Effector memory CD4-positive, alpha-beta T cell (primary cell): ENCODE data around the gene PLEKHN1.

Experiments used
- DNase-seq, 3 donors: peaks; one replicate each; pipeline ENCODE4 v3.0.0-alpha.2; 2020
- H3K27ac ChIP-seq: 2 replicates; pipeline ENCODE4 v1.7.0; 2013; ENCODE audit warnings: mild to moderate bottlenecking, low read length, moderate library complexity; ENCODE audit not compliant: insufficient read depth, poor library complexity, severe bottlenecking
- H3K27me3 ChIP-seq: replicated peaks from 2 replicates; pipeline ENCODE4 v1.7.0; 2013; ENCODE audit warnings: mild to moderate bottlenecking, low read length; ENCODE audit not compliant: insufficient read depth, control insufficient read depth, poor library complexity, severe bottlenecking
- H3K36me3 ChIP-seq: 2 replicates; pipeline ENCODE4 v1.7.0; 2013; ENCODE audit warnings: mild to moderate bottlenecking, low read length, moderate library complexity; ENCODE audit not compliant: control insufficient read depth, insufficient read depth
- H3K4me1 ChIP-seq: 2 replicates; pipeline ENCODE4 v1.7.0; 2013; ENCODE audit warnings: low read length, mild to moderate bottlenecking; ENCODE audit not compliant: control insufficient read depth, insufficient read depth, poor library complexity, severe bottlenecking
- H3K4me3 ChIP-seq: 2 replicates; pipeline ENCODE4 v1.7.0; 2013; ENCODE audit warnings: low read length, low read depth, mild to moderate bottlenecking; ENCODE audit not compliant: insufficient read depth, poor library complexity, severe bottlenecking
- H3K9me3 ChIP-seq: 2 replicates; pipeline ENCODE4 v1.7.0; 2013; ENCODE audit warnings: mild to moderate bottlenecking, low read length, moderate library complexity; ENCODE audit not compliant: control insufficient read depth
- total RNA-seq, 3 donors: gene quantifications; one replicate each; lab custom pipeline; 2026; lab: John Stamatoyannopoulos, UW

PLEKHN1 gene, protein sequence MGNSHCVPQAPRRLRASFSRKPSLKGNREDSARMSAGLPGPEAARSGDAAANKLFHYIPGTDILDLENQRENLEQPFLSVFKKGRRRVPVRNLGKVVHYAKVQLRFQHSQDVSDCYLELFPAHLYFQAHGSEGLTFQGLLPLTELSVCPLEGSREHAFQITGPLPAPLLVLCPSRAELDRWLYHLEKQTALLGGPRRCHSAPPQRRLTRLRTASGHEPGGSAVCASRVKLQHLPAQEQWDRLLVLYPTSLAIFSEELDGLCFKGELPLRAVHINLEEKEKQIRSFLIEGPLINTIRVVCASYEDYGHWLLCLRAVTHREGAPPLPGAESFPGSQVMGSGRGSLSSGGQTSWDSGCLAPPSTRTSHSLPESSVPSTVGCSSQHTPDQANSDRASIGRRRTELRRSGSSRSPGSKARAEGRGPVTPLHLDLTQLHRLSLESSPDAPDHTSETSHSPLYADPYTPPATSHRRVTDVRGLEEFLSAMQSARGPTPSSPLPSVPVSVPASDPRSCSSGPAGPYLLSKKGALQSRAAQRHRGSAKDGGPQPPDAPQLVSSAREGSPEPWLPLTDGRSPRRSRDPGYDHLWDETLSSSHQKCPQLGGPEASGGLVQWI
- total RNA-seq = 1.9 to 4.3 (median 4.0) reads per million in 3 donors

DNA sequence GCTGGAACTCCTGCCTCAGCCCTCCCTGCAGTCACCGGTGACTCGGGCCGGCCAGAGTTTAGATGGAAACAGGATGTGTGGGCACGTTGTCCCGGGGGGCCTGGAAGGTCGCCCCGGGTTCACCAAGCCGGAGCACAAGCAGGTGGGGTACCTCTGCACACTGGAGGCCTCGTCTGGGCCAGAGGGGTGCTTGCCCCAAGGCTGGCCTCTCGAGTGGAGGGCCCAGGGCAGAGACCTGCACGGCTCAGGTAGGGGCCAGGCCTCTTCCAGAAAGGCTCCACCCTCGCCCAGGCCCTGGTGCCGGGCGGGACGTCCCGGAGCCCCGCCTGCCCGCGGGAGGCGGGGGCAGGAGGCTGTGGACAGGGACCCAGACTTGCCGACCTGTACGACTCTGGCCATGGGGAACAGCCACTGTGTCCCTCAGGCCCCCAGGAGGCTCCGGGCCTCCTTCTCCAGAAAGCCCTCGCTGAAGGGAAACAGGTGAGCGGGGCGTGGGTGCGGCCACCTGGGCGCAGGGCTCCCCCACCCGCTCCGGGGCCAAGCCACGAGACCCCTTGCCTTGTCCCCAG lies at the start of gene PLEKHN1:
TSS of gene PLEKHN1 (plus strand) at position 348 of the 569 bp plus-strand sequence. CDS start at position 398, 50 bp downstream.
- Histone ChIP-seq H3K4me1 (peaks cover 14% of the 10 kb centered on the region), H3K4me3 (peak within 1 kb of the TSS; percentile 71), H3K9me3 (no peaks in the 10 kb centered on the region), H3K27ac (peak within 1 kb of the TSS; percentile 64), H3K36me3 (peaks cover 3% of the 10 kb centered on the region), H3K27me3 (no peaks in the 10 kb centered on the region)
- DNase-seq = no peak

DNA sequence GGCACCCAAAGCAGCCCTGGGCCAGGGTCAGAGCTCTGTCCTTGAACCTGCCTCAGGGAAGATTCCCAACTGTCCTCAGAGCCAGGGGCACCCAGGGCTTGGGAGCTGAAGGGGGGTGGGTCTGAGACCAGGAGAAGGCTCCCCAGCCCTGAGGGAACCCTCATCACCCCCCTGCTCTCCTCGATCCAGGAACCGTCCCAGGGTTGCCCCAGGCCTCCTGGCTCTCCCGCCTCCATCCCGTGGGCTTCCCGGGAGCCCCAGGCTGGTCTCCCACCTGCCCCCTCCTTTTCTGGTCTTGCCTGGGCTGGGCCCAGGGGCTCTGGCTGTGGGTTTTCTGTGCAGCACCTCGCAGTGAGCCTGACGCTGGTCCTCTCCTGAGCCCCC lies 49.2 kb upstream of the PLEKHN1 start:
- H3K27me3 ChIP-seq = peaks cover 13% of the 10 kb centered on the region
- no peak overlapping the region for H3K4me3 ChIP-seq
- no peaks in the 10 kb centered on the region for H3K9me3 ChIP-seq
- no peak for DNase-seq
- H3K27ac ChIP-seq = no peak overlapping the region
- H3K36me3 ChIP-seq = no peaks in the 10 kb centered on the region
- peaks cover 13% of the 10 kb centered on the region for H3K4me1 ChIP-seq

DNA sequence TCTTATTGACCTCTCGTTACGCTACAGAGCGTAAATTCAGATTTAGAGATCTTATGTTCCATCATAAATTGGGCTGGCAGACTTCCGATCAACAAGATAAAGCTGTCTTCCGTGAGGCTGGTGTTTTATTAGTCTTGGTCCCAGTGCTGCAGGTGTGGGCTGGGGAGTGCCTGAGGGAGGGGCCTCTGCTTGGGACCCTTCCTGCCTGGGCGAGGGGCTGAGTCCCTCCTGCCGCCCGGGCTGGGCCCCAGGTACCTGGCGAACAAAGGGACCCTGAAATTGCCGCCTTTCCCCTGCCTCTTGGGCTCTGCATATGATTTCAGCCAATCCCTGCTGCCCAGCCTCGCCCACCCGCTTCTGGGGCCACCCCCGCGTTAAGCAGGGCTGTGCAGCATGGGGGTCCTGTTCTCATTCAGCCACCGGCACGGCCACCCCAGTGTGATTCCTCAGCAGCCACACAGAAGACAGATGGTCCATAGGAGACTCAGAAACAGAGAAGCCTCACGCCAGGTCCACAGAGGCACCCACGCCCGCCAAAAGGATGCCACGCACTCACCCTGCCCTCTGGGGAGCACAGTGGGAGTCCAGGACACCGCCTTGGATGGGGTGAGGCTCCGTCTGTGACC lies 48.7 kb upstream of the PLEKHN1 start:
- no peaks in the 10 kb centered on the region for H3K9me3 ChIP-seq
- H3K27me3 ChIP-seq = peaks cover 13% of the 10 kb centered on the region
- no peak overlapping the region for H3K27ac ChIP-seq
- no peak overlapping the region for H3K4me3 ChIP-seq
- H3K4me1 ChIP-seq = peaks cover 13% of the 10 kb centered on the region
- no peaks in the 10 kb centered on the region for H3K36me3 ChIP-seq
- DNase-seq = no peak

GRCh38 chr1:918353-918752 lies 47.9 kb upstream of the PLEKHN1 start:
- peaks cover 19% of the 10 kb centered on the region for H3K4me1 ChIP-seq
- no peaks in the 10 kb centered on the region for H3K9me3 ChIP-seq
- DNase-seq = no peak
- H3K27ac ChIP-seq = no peak overlapping the region
- no peak overlapping the region for H3K4me3 ChIP-seq
- H3K36me3 ChIP-seq = no peaks in the 10 kb centered on the region
- peaks cover 20% of the 10 kb centered on the region for H3K27me3 ChIP-seq

- Histone ChIP-seq H3K27ac (no peak overlapping the region), H3K27me3 (peaks cover 22% of the 10 kb centered on the region), H3K4me3 (no peak overlapping the region), H3K4me1 (peaks cover 22% of the 10 kb centered on the region), H3K36me3 (no peaks in the 10 kb centered on the region), H3K9me3 (no peaks in the 10 kb centered on the region)
- DNase-seq = no peak
These were observed 47.4 kb upstream of the PLEKHN1 start for GRCh38 chr1:918843-919242.

GRCh38 chr1:919271-919872 lies 46.9 kb upstream of the PLEKHN1 start:
- DNase-seq = no peak

DNA sequence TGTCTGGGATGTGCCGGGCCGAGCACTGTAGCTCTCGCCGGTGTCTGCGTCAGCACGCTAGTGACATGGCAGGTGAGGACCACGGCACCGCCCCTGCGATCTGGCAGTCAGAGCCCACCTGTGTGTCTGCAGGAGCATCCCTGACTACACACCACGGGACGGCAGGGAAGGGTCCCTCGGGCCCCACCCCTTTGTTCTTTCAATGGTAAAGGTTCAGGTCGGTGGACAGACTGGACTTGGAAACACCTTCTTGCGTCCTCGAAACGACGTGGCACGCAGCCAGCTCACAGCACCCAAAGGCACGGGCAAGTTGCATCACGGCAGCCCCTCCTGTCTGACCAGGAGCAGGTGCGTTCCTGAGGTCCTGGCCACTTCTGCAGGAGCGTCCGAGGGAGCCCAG lies 46.3 kb upstream of the PLEKHN1 start:
- no peak for DNase-seq
- Histone ChIP-seq H3K4me1 (peaks cover 27% of the 10 kb centered on the region), H3K9me3 (no peaks in the 10 kb centered on the region), H3K27me3 (peaks cover 28% of the 10 kb centered on the region), H3K4me3 (no peak overlapping the region), H3K27ac (no peak overlapping the region), H3K36me3 (no peaks in the 10 kb centered on the region)

More at GRCh38 chr1:919271-919872, 46.9 kb upstream of the PLEKHN1 start:
- peaks cover 22% of the 10 kb centered on the region for H3K4me1 ChIP-seq
- H3K27ac ChIP-seq = no peak overlapping the region
- no peaks in the 10 kb centered on the region for H3K9me3 ChIP-seq
- H3K27me3 ChIP-seq = peaks cover 22% of the 10 kb centered on the region
- H3K4me3 ChIP-seq = no peak overlapping the region
- H3K36me3 ChIP-seq = no peaks in the 10 kb centered on the region

DNA sequence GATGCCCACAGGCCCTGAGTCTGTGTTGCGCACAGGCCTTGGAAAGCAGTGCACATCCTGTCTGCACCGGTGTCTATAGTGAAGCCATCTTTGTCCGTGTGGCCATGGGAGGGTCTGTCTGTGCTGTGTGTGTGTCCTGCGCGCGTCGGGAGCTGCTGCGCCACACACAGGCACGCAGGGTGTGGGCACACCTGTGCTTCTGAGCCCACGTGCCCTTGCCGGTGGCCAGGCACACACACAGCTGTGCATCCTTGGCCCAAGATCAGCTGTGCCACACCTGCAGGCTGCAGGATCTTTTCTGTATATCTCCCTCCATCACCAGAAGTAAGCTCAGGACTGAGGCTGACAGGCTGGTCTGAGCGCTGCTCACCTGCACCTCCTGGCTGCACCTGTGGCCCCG lies 45.8 kb upstream of the PLEKHN1 start:
- Histone ChIP-seq H3K27me3 (peaks cover 30% of the 10 kb centered on the region), H3K27ac (no peak overlapping the region), H3K36me3 (no peaks in the 10 kb centered on the region), H3K9me3 (no peaks in the 10 kb centered on the region), H3K4me1 (peaks cover 30% of the 10 kb centered on the region), H3K4me3 (no peak overlapping the region)
- DNase-seq = no peak

- Histone ChIP-seq H3K4me1 (peaks cover 35% of the 10 kb centered on the region), H3K27me3 (peaks cover 37% of the 10 kb centered on the region)
- peak in 2 of 3 donors; percentile 19 to 28 for DNase-seq
These were observed 45.1 kb upstream of the PLEKHN1 start for GRCh38 chr1:921011-921837.

More at GRCh38 chr1:921011-921837, 45.1 kb upstream of the PLEKHN1 start:
- Histone ChIP-seq H3K4me3 (no peak overlapping the region), H3K9me3 (no peaks in the 10 kb centered on the region), H3K36me3 (no peaks in the 10 kb centered on the region), H3K27ac (no peak overlapping the region)
